ENCODE data around the gene RBM10. TPM values are rescaled to one million over a fixed set of nuclear protein-coding genes. Genes with fewer than 3 reads are reported as not detected.

Gene RBM10
- total RNA-seq, 1 experiment from 2014 or later, result 80.9 TPM

DNA sequence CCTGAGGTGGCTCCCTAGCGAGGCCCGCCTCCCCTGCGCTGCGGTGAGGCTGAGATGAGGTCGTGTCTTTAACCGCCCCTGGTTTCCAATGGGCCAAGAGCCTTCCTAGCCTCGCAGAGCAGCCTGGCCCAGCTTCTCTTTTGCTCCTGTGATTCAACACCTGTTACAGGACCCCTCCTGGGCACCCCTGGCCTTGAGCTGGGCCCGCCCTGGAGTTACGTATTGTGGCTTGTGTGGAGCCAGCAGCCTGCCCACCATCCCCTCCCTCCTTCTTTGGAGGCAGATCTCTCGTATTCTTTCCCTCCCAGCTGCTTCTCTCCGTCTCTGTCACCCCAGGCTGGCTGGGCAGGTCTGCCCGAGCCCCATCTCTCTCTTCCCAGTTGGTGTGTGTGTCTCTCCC is 29.4 kb downstream of the RBM10 start:
- no peaks in the 10 kb centered on the region for H3K4me1 ChIP-seq (ENCODE audit: insufficient read depth, low read length, poor library complexity, severe bottlenecking)
- ChIA-PET CTCF (no interaction called here), POLR2A (ENCODE audit: low non-redundant PET) (no interaction called here)
- no TSS peak for BruUV-seq (replicated peaks)
- no peaks in the 10 kb centered on the region for H3K27me3 ChIP-seq (replicated peaks; ENCODE audit: insufficient read depth, low read depth, low read length, poor library complexity)
- H3K4me3 ChIP-seq (ENCODE audit: low read depth, low read length, poor library complexity, severe bottlenecking), result no peak overlapping the region
- no peaks in the 10 kb centered on the region for H3K9me3 ChIP-seq (ENCODE audit: low read depth, low read length, poor library complexity, severe bottlenecking)
- H3K27ac ChIP-seq (ENCODE audit: low read depth, low read length, poor library complexity, severe bottlenecking), result no peak overlapping the region
- no peak for TF ChIP-seq EZH2 (IDR thresholded peaks at IDR 0.05; ENCODE audit: borderline replicate concordance, low read depth, low read length, poor library complexity, severe bottlenecking)
- TF ChIP-seq, protein P1, sequence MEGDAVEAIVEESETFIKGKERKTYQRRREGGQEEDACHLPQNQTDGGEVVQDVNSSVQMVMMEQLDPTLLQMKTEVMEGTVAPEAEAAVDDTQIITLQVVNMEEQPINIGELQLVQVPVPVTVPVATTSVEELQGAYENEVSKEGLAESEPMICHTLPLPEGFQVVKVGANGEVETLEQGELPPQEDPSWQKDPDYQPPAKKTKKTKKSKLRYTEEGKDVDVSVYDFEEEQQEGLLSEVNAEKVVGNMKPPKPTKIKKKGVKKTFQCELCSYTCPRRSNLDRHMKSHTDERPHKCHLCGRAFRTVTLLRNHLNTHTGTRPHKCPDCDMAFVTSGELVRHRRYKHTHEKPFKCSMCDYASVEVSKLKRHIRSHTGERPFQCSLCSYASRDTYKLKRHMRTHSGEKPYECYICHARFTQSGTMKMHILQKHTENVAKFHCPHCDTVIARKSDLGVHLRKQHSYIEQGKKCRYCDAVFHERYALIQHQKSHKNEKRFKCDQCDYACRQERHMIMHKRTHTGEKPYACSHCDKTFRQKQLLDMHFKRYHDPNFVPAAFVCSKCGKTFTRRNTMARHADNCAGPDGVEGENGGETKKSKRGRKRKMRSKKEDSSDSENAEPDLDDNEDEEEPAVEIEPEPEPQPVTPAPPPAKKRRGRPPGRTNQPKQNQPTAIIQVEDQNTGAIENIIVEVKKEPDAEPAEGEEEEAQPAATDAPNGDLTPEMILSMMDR (conservative IDR thresholded peaks at IDR 0.05; ENCODE audit: low read depth, low read length), result no peak
- intact Hi-C loops (cut with micrococcal nuclease; ENCODE audit: unreplicated experiment), result no loop called here
- DNase-seq (ENCODE audit: low spot score), result no peak
- H3K36me3 ChIP-seq (ENCODE audit: insufficient read depth, low read length, poor library complexity, severe bottlenecking), result peaks cover 39% of the 10 kb centered on the region

DNA sequence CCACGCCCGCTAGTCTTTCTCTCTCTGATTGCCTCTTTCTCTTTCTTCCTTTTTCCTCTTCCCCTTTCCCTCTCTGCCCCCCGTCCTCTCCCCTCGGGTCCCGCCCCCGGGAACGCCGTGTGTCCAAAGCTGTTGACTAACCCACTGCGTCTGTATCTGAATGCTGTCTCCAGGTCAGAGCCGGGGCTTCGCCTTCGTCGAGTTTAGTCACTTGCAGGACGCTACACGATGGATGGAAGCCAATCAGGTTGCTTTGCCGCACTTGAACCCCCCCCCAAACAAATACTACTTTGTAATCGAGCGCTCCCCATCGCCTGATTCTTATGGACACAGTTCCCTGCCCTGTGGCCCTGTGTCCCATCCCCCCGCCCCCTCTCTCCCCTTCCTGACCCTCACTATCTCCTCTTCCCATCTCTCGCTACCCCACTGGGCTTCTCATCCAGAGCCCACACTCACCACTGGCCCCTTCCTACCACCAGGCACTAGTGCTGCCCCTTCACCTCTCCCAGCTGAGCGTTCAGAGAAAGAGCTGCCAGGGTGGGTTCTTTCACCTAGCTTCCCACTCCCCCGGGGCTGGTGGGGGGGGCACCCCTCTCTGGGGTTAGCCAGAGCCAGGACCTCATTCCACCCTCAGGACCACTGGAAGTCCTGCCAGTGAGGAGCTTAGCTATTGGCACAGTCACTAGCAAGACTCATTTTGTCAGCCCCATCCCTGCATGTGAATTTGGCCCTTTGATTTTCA is 30.0 kb downstream of the RBM10 start:
- Histone ChIP-seq H3K4me3 (ENCODE audit: low read depth, low read length, poor library complexity, severe bottlenecking) (no peak overlapping the region), H3K4me1 (ENCODE audit: insufficient read depth, low read length, poor library complexity, severe bottlenecking) (no peaks in the 10 kb centered on the region), H3K27me3 (replicated peaks; ENCODE audit: insufficient read depth, low read depth, low read length, poor library complexity) (no peaks in the 10 kb centered on the region), H3K9me3 (ENCODE audit: low read depth, low read length, poor library complexity, severe bottlenecking) (no peaks in the 10 kb centered on the region), H3K27ac (ENCODE audit: low read depth, low read length, poor library complexity, severe bottlenecking) (no peak overlapping the region), H3K36me3 (ENCODE audit: insufficient read depth, low read length, poor library complexity, severe bottlenecking) (peaks cover 39% of the 10 kb centered on the region)
- intact Hi-C loops (cut with micrococcal nuclease; ENCODE audit: unreplicated experiment), result no loop called here
- no TSS peak for BruUV-seq (replicated peaks)
- TF ChIP-seq EZH2 (IDR thresholded peaks at IDR 0.05; ENCODE audit: borderline replicate concordance, low read depth, low read length, poor library complexity, severe bottlenecking), result no peak
- TF ChIP-seq, protein P1 (conservative IDR thresholded peaks at IDR 0.05; ENCODE audit: low read depth, low read length), result no peak
- ChIA-PET POLR2A (ENCODE audit: low non-redundant PET) (no interaction called here), CTCF (no interaction called here)
- no peak for DNase-seq (ENCODE audit: low spot score)

DNA sequence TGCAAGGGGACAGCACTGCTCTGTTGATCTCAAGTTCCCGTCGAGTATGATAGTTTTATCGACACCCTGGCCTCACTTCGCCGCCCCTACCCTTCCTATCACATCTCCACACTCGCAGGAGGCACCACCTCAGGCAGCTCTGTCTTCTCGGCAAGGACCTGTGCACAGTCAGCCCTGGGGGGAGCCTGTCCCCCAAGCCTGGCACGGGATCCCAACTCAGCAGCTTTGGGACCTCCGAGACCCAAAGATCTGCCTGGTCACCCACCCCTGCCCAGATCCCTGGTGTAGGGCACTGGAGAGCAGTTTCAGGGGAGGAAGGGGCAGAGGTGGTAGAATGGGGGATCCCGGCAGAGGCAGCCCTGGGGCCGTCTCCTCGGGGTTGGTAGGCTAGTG is 30.6 kb downstream of the RBM10 start:
- Histone ChIP-seq H3K27ac (ENCODE audit: low read depth, low read length, poor library complexity, severe bottlenecking) (no peak overlapping the region), H3K9me3 (ENCODE audit: low read depth, low read length, poor library complexity, severe bottlenecking) (no peaks in the 10 kb centered on the region), H3K4me1 (ENCODE audit: insufficient read depth, low read length, poor library complexity, severe bottlenecking) (no peaks in the 10 kb centered on the region), H3K4me3 (ENCODE audit: low read depth, low read length, poor library complexity, severe bottlenecking) (no peak overlapping the region), H3K36me3 (ENCODE audit: insufficient read depth, low read length, poor library complexity, severe bottlenecking) (peaks cover 42% of the 10 kb centered on the region), H3K27me3 (replicated peaks; ENCODE audit: insufficient read depth, low read depth, low read length, poor library complexity) (no peaks in the 10 kb centered on the region)
- no peak for DNase-seq (ENCODE audit: low spot score)
- intact Hi-C loops (cut with micrococcal nuclease; ENCODE audit: unreplicated experiment), result no loop called here
- BruUV-seq (replicated peaks), result no TSS peak
- TF ChIP-seq, protein P1 (conservative IDR thresholded peaks at IDR 0.05; ENCODE audit: low read depth, low read length), result no peak
- TF ChIP-seq EZH2 (IDR thresholded peaks at IDR 0.05; ENCODE audit: borderline replicate concordance, low read depth, low read length, poor library complexity, severe bottlenecking), result no peak
- ChIA-PET CTCF (no interaction called here), POLR2A (ENCODE audit: low non-redundant PET) (no interaction called here)

Data from A673 (cell line).